Brain pericyte (primary cell): ENCODE measurements around the gene RNGTT.
"Not testable (repeated sequence)": the region's sequence is repeated elsewhere in the genome, so short reads cannot be mapped to it uniquely, and the experiment has no call there.

Experiments
- DNase-seq: peaks from one replicate; pipeline ENCODE4 v3.0.0-alpha.2; 2012; ENCODE audit warnings: low read depth, low spot score

The RNGTT gene

DNA sequence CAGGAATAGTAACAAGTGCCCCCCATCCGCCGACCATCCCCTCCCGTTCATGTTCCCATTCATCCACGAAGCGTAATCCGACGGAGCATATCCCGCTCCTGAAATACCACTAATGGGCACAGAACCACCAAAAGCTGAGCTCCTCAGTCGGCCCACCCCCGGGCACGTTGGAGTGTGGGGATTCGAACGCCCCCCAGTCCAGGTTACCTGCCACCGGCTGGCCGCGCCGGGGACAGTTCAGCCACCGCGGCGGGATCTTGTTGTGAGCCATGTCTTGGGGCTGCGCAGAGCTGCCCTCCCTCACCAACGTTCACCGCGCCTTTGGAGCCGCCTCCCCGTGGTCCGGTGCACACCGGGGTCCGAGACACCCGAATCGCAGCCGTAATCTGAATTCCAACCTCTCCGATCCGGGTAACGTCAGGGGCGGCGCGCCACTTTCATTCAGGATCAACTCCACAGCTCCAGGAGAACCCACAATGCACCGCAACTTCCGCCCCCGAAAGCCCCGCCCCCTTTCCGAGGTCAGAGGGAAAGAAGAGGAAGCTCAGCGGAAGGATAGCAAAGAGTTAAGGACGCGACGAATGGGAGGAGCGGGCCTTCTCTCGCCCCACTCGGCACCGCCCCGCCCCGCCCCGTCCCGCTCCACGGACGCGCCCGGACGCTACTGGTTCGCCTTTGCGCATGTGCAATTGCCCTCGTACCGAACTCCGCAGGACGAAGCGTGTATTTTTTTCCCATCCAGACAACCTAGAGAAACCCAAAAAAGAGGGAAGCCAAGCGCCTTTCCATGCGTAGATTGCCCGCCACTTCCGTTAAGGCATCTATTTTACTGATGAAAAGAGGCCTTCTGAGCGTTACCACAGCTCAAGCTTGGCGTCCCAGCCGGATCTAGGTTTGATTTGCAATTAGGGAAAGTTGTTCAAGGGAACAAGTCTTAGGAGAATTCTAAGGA lies at the start of gene RNGTT:
RNGTT (minus strand) TSS at position 480 of the 952 bp plus-strand sequence; CDS start at position 271, 209 bp downstream.
- DNase-seq = peak; percentile 86

GRCh38 chr6:89011436-89011835 lies 48.0 kb upstream of the RNGTT start:
- DNase-seq = no peak

DNA sequence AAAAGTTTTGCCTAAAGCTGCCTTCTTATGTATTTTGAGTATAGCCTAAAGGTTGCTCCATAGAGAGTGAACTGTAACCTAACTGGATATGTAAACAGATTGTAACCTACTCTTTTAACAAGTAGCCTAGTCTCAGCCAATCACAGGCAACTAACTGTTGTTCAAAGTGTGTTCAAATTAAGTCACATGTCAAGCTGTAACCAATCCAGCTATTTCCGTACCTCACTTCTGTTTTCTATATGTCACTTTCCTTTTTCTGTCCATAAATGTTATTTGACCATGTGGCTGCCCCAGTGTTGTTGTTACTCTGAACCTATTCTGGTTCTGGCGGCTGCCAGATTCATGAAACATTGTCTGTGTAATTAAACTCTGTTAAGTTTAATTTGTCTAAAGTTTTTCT lies 47.4 kb upstream of the RNGTT start:
- DNase-seq = no peak

GRCh38 chr6:89009624-89010059 lies 46.2 kb upstream of the RNGTT start:
- DNase-seq = no peak

GRCh38 chr6:89008815-89009374 lies 45.5 kb upstream of the RNGTT start:
- DNase-seq = no peak

DNA sequence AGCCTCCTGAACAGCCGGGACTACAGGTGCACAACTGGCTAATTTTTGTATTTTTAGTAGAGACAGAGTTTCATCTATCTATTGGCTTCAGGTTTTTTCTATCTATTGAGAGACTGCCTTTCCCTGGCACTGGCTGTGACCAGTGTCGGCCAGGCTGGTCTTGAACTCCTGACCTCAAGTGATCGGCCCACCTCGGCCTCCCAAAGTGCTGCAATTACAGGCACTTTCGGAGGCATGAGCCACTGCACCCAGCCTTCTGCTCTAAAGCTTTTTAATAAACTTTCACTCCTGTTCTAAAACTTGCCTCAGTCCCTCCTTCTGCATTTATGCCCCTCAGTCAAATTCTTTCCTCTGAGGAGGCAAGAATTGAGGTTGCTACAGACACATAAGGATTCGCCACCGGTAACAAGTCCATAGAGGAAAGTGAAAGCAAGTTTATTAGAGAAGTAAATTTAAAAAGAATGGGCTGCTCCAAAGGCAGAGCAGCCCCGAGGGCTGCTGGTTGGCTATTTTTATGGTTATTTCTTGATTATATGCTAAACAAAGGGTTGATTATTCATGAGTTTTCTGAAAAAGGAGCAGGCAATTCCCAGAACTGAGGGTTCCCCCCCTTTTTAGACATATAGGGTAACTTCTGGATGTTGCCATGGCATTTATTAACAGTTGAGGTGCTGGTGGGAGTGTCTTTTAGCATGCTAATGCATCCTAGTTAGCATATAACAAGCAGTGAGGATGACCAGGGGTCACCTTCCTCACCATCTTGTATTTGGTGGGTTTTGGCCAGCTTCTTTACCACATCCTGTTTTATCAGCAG lies 44.8 kb upstream of the RNGTT start:
- no peak for DNase-seq

- no peak for DNase-seq
Observed at GRCh38 chr6:89007209-89008000, 44.0 kb upstream of the RNGTT start.

- DNase-seq = no peak
Observed at GRCh38 chr6:89002523-89002922, 39.1 kb upstream of the RNGTT start.

GRCh38 chr6:88997327-88997726 lies 33.9 kb upstream of the RNGTT start:
- DNase-seq = no peak

DNA sequence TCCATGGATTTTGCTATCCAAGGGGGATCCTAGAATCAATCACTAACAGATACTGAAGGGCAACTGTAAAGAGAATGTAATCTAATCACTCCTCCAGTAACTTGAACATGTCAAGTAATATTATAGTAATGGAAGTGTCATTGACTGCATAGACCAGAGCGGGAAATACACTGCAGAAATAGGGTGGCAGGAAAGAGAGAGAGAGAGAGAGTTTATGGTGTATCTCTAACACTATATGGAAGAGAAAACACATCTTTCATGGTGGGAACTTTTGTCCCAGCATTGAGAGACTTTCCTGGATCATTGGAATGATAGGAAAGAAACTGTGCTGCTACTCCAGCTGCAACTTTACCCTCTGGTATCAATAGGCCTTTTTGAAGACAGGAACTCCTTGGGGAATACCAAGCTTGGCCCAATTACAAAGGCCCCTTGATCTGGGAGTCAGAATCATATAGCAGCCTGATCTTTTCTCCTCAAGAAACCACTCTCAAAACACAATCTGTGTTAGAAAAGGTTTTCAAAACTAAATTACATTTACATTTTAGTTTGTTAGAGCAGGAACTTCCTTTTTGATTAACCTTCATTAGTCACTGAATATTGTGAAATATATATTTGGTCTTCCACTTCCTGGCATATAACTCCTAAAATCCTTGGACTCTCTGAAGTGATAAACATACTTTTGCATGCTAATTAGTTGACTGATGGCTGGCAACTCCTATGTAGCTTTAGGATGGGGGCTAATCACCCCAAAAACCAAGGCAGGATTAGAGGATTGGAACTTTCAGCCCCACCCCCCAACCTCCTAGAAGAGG lies 29.5 kb upstream of the RNGTT start:
- no peak for DNase-seq

- DNase-seq = no peak
Observed at GRCh38 chr6:88989215-88989614, 25.8 kb upstream of the RNGTT start.

DNA sequence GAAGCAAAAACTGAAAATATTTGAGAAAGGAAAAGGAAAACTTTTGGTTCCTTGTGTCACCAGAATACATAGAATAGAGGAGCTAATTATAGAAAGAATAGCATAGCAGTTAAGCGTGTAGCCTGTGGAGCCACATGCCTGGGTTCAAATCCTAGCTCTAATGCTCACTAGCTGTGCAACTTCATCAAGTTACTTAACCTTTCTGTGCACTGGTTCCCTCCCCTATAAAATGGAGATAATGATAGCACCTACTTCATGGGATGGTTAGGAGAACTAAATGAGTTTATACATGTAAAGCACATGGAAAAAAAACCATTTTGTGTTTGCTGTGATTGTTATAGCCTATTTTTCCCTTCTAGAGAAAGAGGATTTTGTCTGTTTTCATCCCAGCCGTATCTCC lies 24.5 kb upstream of the RNGTT start:
- no peak for DNase-seq

GRCh38 chr6:88985901-88986300 lies 22.5 kb upstream of the RNGTT start:
- DNase-seq = no peak

DNA sequence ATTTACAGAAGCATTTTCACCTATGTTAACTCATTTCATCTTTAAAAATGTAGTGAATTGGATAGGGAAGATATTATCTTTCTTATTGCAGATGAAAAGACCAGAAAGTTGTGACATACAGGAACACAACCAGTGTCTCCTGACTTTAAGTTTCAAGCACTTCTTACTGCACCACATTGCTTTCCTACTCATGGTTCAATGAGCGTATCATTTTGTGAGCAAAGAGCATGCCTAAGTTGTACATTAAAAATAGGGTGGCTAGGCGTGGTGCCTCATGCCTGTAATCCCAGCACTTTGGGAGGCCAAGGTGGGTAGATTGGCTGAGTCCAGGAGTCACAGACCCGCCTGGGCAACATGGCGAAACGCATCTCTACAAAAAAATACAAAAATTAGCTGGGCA lies 21.2 kb upstream of the RNGTT start:
- DNase-seq = no peak

GRCh38 chr6:88984152-88984551 lies 20.7 kb upstream of the RNGTT start:
- no peak for DNase-seq

GRCh38 chr6:88983532-88983931 lies 20.1 kb upstream of the RNGTT start:
- no peak for DNase-seq

GRCh38 chr6:88983129-88983528 lies 19.7 kb upstream of the RNGTT start:
- DNase-seq = not testable (repeated sequence)

- DNase-seq = peak; percentile 12
Observed at GRCh38 chr6:88982720-88983119, 19.3 kb upstream of the RNGTT start.

- DNase-seq = no peak
Observed at GRCh38 chr6:88975369-88975768, 12.0 kb upstream of the RNGTT start.
